Measurements from ENCODE around the gene TCF7L2.

Gene TCF7L2

GRCh38 chr10:113128450-113129070, 178.5 kb downstream of the TCF7L2 start:
- no peak for DNase-seq

GRCh38 chr10:113129117-113129516, 179.1 kb downstream of the TCF7L2 start:
- DNase-seq, result no peak

DNA sequence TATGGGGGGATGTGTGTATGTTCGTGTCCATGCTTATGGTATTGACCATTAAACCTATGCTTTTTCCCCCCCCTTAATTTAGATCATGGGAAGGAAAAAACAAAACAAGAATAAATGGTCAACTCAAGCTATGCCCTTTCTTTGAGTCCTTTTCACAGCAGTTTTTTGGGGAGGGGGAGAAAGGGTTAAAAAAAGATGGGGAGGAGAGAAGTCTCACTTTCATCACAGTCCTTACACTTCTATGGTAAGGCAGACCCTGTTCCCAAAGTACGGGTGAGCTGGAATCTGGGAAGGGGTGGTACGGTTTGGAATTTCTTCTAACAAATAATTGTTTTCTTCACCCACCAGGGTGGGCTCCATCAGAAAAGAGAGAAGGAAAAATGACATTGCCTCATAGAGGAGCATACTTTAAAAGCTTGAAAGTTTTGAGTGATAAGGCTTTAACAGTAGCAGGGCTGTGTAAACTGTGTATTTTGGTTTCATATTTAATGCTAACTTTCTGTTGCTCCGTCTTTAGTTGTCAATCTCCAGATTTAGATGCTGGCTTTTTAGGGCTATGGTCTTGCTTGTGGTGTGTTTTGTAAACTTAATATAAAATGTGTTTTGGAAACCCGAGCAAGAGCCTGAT, 180.1 kb downstream of the TCF7L2 start:
- DNase-seq, result no peak

GRCh38 chr10:113131613-113132261, 181.7 kb downstream of the TCF7L2 start:
- DNase-seq, result no peak

- no peak for DNase-seq
These were observed 182.6 kb downstream of the TCF7L2 start for GRCh38 chr10:113132591-113133121.

DNA sequence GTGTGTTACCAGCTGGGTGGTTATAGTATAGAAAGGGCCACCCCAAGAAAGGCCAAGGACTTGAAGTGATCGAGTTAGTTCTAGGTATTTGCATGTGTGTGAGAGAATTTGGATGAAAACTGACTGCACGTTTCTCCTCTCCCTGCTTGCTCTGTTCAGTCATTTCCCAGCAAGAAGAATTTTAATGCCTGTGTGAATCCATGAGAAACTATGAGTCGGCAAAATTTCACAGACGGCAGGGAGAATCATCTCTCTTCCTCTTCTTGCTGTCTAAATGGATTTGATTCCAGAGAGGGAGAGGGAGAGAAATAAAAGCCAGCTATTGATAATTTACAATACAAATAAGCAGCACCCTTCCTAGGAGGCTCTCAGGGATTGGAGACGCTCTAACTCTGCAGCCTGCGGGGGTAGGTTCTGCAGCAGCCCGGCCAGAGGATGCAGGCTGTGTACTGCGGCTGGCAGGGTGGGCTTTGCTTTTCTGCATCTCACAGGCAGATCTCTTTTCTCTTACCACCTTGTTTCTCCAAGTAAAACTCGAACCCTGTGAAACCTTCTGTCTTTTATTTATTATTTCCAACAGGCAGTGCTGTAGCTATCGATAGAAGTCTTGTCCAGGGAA, 183.6 kb downstream of the TCF7L2 start:
- DNase-seq, result no peak

DNA sequence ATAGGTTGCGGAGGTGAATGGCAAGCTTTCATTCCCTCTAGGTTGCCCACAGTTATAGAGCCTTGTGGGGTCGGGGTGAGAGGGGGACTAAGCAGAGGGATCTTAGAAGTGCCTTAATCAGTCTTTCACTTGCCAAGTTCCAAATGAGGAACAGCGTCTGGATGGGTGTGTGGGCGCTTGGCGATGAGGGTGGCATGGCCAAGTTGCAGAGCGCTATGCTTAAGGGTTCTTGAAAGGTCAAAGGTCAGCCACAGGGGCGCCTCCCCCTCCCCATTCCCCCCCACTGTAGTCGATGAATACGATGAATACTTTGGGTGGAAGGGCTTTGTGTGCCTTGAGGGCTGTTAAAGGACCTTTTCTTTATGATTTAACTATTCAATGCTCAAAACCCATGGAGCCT, 185.0 kb downstream of the TCF7L2 start:
- no peak for DNase-seq

- no peak for DNase-seq
These were observed 188.1 kb downstream of the TCF7L2 start for GRCh38 chr10:113137941-113138685.

DNA sequence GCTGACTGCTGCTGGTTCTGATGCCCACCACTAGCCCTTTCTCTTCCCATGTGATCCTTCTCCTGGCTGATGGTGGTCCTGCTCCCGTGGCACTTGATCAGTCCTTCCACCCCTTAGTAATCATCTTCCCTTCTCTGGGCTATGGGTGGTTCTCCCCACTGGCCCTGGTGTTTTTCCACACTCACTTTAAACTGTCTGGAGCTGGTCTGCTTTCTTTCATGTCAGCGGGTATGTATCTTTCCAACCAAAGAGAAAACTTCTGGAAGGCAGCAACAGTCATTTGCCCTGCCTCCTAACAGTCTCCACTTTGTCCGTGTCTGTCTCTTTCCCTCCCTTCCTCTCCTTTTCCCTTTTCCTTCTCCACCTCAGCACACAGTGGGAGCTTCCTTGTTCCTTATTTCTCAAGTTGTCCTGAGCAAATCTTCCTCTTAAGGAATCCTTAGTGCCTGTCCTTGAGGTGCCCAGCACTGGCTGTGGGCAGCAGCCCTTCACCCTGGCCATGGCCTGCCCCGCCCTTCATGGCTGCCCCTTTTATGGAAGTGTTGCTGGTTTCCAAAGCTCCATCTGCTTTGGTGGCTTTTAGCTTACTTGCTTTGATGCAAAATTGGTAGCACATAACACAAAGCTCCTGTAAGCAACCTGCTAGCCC, 189.0 kb downstream of the TCF7L2 start:
- no peak for DNase-seq

DNA sequence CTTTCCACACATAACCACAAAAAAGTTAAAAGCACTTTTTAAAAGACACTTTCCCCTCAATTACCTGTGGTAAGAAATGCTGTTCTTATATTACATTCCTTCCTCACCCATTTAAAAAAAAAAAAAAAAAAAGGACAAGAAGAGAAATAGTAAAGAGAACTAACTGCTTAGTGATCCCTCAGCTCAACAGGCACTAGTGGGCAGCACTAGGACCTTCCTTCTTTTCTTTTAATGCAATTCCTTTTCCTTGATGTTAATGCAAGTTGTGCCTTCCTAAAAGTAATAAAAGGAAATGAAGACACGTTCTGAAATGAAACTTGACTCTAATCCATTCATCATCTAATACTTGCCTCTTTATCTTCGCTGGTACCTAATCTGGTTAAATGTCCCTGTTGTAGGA, 189.7 kb downstream of the TCF7L2 start:
- DNase-seq, result no peak

DNA sequence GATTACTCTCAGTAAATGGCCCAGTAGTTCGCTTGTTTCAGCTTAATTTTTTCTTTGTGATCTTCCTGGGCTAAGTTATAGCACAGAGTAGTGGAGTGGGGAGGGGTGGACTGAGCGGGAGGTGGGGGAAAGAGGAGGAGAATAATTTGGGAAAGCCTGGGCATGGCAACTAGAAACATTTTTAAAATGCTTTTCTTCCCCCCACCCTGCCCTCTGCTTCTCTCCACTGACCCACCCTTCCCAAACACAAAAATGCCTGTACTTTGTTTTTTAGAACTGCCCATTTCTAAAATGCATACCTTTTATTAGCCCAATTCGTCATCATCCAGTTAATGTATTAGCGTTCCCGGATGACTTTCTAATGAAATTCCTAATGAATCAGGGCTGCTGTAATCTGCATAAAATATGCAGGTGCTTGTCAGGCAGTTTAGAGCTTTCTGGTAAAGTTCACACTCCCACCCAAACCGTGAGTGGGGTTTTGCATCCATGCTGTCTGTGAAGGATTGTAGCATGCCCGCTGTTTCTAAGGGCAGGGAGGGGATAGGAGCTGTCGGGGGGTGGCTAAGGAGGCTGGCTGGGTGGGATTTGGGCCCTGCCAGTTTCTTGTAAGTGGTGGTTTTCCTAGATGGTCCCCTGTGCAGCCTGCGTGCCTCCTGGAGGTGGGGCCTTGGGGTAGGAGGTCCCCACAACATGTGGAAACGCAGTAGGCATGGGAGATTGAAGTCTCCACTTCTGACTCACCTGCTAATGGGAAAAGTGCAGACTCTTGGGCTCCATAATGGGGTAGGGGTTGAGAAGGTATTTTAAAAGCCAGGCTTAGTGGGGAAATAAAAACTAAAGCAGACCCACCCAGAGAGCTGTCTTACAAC, 190.3 kb downstream of the TCF7L2 start:
- DNase-seq, result no peak

GRCh38 chr10:113142601-113143362, 192.7 kb downstream of the TCF7L2 start:
- peak; percentile 83 for DNase-seq

DNA sequence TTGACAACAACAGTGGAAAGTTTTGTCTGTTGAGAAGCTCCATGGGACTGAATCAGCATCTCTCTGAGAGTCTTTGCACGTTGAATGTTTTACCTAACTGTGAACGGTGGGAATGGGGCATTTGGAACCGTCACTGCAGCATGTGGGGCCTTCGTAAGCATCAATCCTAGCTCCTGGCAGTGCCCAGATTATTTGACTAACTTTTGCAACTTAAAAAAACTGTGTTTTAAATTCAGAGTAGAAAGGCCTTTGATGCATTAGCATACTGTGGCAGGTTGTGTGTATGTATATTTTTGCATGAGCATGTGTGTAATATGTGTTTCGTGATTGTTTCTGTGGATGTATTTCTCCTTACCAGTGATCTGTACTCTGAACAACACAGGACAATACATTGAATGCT, 194.5 kb downstream of the TCF7L2 start:
- no peak for DNase-seq

- DNase-seq, result no peak
These were observed 198.2 kb downstream of the TCF7L2 start for GRCh38 chr10:113148071-113148825.

DNA sequence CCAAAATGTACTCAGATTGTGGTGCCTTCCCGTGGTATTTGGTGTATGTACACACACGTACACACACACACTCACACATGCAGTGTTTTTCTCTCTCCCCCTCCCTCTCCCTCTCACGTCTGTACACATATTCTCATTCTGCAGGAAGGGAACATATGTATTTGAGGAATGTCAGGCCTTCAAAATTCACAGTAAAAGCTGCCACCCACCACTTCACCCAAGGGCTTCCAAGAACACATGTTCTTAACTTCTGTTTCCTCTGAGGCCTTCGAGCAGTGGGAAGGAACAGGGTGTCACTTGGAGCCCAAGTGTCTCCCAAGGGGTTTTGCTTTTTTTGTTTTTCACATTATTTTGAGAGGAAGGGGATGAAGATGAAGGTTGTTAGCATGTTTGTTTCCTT, 198.9 kb downstream of the TCF7L2 start:
- no peak for DNase-seq

DNA sequence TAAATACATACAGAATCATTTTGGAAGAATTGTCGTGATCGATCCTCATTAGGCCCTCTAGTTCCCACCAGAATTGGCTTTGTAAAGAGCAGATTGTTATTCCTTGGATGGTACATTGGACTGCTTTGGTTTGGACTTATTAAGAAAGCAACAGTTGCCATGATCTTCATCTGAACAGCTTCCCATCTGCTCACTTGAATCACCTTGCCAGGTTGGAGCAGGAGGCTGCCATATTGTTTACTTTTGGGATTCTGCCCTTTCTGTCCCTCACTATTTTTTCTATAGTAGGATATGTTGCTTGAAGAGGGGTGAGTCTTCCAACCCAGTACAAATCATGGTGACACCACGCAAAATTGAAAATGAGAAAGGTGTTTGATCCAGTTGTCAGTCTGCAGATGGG, 199.6 kb downstream of the TCF7L2 start:
- no peak for DNase-seq

DNA sequence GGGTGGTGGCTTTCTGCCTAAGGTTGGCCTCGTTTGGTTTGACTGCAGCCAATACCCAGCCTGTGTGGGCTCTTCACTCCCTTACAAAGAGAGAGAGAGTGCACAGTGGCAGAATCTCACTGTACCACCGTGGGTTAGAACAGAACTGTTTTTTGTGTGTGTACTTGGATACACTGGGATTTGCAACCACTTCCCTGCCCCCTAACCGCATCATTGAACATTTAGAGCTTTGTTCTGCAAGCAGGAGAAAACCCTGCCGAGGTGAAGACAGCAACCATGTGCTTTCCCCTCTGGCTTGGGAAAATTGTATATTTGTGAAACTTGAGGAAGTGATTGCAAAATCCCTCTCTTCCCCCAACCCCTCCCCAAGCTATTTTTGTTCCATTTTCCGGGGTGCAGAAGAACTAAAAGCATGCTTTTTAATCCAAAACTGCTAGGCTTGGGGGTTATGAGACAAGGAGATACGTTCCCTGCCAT, 201.2 kb downstream of the TCF7L2 start:
- no peak for DNase-seq

DNA sequence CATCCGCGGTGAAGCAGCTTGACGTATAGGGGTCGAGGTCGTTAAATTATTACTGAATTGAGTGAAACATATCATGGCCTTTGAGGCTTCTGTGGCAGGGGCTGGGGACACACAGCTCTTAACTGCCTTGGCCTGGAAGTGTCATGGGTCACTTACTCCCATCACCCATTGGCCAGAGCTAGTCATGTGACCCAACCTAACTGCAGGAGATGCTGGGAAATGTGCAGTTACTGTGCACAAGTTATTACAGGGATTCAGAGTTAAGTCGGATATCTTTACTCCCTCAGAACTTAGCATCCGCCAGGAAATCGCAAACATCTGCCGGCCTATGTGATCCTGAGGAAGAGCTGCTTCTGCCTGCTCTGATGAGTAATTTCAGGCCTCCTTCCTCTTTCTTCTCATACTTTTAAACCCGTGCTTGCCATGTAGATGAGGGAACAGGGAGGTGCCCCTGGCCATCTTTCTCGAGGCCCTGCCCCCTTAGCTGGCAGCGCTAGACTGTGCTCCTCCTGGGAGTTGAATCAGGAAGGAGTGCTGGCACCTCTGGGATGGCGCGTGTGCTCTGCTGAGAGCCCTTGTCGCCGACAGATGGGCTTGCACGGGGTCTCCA, 203.6 kb downstream of the TCF7L2 start:
- no peak for DNase-seq

DNA sequence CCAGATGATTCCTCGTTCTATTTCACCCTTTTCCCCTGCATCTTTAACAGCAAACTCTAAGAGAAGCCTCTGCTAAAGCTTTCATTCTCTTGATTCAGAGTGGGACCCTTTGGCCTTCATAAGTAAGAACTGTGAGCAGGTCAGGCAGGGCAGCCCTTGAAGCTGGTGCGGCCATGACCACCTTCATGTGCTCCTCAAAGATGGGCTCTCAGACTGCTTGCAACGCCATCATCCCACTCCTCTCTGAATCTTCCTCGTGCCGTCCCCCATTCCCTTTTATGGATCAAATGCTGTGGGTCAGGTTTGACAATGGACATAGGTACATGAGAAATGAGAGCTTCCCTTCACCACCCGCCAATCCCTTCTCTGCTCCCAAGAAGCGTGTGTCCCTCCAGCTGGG, 207.4 kb downstream of the TCF7L2 start:
- DNase-seq, result no peak
